LNCAP (cell line): ENCODE measurements around the gene SDR42E1.

Experiments
- TF ChIP-seq, protein P1 (sequence below): fragments of 450-650 bp; IDR thresholded peaks from 2 replicates; pipeline ENCODE4 v1.5.1; 2017; ENCODE audit warnings: mild to moderate bottlenecking

SDR42E1 gene

DNA sequence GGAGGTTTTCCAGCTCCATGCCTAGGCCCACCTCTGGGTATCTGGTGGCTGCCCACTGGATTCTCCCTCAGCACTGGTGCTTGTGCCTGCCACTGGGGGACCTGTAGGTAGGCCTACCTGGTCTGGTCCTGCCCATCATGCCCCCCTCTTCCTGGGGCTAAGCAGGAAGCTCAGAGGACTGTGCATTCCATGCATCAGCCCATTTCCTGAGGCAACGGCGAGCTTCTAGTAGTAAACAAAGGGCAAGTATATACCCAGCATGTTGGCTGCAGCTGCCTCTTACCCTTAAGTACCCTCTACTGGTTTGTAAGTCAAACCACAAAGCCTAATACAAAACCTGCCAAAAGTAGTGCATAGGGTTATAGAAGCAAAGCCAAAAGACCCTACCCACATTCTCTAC is 37.5 kb downstream of the SDR42E1 start:
- TF ChIP-seq, protein P1, sequence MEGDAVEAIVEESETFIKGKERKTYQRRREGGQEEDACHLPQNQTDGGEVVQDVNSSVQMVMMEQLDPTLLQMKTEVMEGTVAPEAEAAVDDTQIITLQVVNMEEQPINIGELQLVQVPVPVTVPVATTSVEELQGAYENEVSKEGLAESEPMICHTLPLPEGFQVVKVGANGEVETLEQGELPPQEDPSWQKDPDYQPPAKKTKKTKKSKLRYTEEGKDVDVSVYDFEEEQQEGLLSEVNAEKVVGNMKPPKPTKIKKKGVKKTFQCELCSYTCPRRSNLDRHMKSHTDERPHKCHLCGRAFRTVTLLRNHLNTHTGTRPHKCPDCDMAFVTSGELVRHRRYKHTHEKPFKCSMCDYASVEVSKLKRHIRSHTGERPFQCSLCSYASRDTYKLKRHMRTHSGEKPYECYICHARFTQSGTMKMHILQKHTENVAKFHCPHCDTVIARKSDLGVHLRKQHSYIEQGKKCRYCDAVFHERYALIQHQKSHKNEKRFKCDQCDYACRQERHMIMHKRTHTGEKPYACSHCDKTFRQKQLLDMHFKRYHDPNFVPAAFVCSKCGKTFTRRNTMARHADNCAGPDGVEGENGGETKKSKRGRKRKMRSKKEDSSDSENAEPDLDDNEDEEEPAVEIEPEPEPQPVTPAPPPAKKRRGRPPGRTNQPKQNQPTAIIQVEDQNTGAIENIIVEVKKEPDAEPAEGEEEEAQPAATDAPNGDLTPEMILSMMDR = no peak

DNA sequence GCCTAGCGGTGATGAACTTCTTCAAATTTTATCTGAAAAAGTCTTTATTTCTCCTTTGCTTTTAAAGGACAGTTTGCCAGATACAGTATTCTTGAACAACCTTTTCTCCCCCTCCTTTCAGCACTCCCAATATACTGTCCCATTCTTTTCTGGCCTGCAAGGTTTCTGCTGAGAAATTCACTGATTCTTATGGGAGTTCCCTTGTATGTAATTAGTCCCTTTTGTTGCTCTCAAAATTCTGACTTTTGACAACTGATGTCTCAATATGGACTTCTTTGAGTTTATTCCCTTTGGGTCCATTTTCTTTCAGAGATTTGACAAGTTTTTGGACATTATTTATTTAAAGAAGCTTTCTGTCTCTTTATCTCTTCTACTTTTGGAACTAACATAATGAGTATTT is 39.4 kb downstream of the SDR42E1 start:
- TF ChIP-seq, protein P1 = no peak

DNA sequence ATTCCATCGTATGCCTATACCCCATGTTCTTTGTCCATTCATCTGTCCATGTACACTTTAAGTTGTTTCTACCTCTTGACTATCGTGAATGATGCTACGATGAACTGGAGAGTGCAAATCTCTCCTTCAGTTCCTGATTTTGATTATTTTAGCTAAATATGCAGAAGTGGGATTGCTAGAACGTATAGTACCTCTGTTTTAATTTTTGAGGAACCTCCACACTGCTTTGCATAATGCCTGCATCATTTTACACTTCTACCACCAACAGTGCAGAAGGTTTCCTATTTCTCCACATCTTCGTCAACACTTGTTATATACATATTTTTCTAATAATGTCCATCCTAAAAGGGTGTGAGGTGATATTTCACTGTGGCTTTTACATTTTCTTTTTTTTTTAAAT is 43.9 kb downstream of the SDR42E1 start:
- TF ChIP-seq, protein P1 = no peak

DNA sequence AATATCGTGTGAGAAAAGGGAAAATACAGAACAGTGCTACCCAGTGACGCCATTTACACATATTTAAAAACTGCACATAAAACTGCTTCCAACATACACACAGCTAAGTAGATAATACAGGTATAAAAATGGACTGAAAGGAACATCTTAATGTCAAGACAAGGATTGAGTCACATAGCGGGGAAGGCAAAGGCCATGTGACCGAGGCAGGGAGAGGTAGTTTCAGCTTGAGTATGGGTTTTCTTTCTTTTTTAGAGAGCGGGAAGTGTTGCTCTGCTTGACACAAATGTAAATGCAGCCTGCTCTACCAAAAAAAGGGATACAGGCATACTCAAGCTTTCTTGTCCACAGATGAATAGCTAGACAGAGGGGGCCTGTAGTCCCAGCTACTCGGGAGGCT is 46.5 kb downstream of the SDR42E1 start:
- TF ChIP-seq, protein P1 = no peak

DNA sequence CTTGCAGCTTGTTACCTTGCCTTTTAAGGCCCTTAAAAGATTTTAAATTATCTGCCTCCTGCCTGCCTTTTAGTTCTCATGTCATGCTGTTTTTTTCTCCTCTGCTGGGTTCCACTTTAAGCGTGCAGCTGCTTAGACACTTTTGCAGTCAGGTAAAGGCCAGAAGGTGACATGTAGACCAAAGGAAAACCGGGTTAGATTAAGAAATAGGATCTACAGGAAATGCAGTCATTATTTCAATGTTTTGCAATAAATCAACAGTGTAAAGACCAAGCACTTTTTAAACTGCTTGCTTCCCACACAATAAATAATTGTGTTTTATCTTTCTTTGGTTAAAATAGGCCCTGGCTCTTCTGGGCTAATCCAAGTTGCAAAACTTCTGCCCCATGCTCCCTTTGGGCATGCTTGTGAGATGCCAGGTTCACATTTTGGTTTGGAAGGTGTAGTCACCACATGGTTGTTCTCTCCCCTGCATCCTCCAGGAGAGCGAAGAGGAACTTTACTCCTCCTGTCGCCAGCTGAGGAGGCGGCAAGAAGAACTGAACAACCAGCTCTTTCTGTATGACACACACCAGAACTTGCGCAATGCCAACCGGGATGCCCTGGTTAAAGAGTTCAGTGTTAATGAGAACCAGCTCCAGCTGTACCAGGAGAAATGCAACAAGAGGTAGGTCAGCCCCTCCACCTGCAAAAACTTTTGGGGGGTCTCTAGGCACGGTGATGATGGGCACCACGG is 54.9 kb downstream of the SDR42E1 start:
- TF ChIP-seq, protein P1 = no peak

DNA sequence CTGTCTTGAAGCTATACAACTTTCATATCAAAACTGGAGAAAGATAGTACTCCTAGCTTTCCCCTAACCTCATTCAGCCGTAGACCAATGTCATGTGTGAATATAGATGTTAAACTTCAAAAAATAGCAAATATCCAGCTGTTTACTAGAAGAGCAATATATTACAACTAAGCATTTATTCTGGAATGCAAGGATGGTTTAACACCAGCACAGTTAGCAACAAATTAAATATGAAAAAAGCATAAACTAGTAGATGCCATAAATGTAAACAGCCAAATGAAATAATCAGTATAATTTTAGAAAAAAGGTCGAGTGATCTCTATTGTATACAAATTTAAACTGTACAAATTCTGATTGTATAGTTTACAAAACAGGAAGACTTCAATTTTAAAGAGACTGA is 59.7 kb downstream of the SDR42E1 start:
- TF ChIP-seq, protein P1 = no peak

DNA sequence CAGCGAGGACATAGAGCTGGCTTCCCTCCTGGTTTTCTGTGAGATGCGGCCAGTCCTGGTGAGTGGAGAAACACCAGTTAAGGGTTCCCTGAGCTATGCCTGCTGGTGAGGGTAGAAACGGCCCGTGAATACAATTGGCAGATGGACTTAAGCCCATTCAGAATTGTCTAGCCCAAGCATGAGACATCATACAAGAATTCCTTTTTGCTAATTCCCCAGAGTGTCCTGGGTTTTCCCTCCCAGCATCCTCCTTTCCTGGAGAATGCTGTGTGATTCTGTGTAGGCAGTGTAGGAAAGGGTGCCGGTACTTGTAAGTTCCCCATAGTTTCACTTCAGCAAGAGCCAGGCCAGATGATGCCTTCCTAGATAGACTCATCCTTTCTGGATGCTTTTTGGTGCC is 65.1 kb downstream of the SDR42E1 start:
- TF ChIP-seq, protein P1 = no peak

DNA sequence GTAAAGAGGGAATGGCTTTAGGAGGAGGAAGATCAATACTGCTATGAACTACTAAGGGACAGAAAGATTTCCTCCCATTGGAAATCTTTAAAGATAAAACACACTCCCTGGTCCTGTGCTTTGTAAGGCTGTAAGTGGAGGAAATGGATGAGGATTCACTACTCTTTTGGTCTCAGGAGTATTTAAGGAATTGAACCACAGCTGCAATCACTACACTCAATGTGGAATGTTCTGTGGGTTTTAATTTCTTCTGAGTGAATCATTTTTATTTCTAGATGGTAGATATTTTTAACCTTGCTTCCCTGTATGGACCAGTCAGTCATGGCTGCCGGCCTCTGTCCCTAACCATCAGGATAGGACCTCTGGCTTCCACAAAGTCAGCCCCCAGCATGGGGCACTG is 65.6 kb downstream of the SDR42E1 start:
- TF ChIP-seq, protein P1 = no peak
